Vagina (tissue), 2 donors: Measurements from ENCODE around the gene LRRC8E.

Source experiments
- POLR2A ChIP-seq, 2 donors: fragments of 450-650 bp; IDR thresholded peaks; one replicate each; pipeline ENCODE4 v1.6.1; 2017; ENCODE audit warnings: antibody characterized with exemption in 2 of 2, mild to moderate bottlenecking in 2 of 2, moderate library complexity in 2 of 2
- POLR2AphosphoS5 ChIP-seq, 2 donors: sonication (generic); formaldehyde crosslinking; IDR thresholded peaks; one replicate each; pipeline ENCODE4 v1.9.0; 2017; ENCODE audit warnings: antibody characterized with exemption in 2 of 2, mild to moderate bottlenecking in 2 of 2, low read depth in 1 of 2; ENCODE audit not compliant: insufficient read depth in 1 of 2
- TF ChIP-seq, protein P1 (sequence below), 3 experiments: fragments of 450-650 bp in 2 of 3; fragments of 200-600 bp in 1 of 3; sonication (generic) in 1 of 3; IDR thresholded peaks; one replicate each; pipeline ENCODE4 v1.5.1; 2017 to 2019; ENCODE audit warnings: antibody characterized with exemption in 3 of 3, mild to moderate bottlenecking in 2 of 3, moderate library complexity in 2 of 3

DNA sequence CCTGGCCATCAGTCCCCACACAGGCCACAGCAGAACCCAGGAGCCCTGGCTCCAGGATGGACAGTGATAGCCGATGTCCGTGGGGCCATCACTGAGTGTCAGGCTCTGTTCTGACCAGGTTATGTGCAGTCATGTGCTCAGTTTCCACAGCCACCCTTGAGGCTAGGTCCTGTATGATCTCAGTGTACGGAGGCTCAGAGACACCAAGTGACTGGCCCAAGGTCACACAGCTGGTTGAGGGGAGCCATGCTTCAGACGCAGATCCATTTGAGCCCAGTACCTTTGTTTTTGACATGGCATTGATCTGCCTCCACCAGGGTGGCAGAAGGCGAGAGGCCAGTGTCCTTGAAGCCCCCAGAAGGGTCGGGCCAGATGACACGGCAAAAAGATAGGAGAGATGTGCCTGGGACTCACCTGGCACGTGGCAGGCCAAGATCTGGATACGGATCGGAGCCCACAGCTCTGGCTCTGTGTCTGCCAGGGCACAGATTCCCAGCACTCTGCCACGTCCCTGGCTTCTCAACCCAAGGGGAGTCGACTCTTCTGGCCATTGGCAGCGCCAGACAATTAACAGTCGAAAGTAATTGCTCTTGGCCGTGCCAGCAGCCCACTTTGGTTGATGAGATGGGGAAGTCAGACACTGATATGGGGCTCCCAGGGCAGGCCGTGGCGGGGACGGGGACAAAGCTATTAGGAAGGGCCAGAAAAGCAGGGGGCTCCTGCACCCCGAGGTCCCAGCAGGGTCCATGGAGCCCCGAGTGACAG lies 42.7 kb upstream of the LRRC8E start:
- TF ChIP-seq, protein P1, sequence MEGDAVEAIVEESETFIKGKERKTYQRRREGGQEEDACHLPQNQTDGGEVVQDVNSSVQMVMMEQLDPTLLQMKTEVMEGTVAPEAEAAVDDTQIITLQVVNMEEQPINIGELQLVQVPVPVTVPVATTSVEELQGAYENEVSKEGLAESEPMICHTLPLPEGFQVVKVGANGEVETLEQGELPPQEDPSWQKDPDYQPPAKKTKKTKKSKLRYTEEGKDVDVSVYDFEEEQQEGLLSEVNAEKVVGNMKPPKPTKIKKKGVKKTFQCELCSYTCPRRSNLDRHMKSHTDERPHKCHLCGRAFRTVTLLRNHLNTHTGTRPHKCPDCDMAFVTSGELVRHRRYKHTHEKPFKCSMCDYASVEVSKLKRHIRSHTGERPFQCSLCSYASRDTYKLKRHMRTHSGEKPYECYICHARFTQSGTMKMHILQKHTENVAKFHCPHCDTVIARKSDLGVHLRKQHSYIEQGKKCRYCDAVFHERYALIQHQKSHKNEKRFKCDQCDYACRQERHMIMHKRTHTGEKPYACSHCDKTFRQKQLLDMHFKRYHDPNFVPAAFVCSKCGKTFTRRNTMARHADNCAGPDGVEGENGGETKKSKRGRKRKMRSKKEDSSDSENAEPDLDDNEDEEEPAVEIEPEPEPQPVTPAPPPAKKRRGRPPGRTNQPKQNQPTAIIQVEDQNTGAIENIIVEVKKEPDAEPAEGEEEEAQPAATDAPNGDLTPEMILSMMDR (IDR thresholded peaks at IDR 0.05): no peak
- TF ChIP-seq POLR2AphosphoS5 (IDR thresholded peaks at IDR 0.05; ENCODE audit: insufficient read depth in 1 of 2, low read depth in 1 of 2) (no peak), POLR2A (IDR thresholded peaks at IDR 0.05) (no peak)
